Activated T-cell treated with anti-CD3 and anti-CD28 coated beads for 24 hours (primary cell): ENCODE measurements around the gene ARHGEF39.
"Not testable (repeated sequence)": the region's sequence is repeated elsewhere in the genome, so short reads cannot be mapped to it uniquely, and the experiment has no call there.

Experiments used
- DNase-seq: peaks from one replicate; pipeline ENCODE4 v3.0.0-alpha.2; 2020; ENCODE audit warnings: low read depth

The ARHGEF39 gene

GRCh38 chr9:35650341-35651158 is 14.4 kb downstream of the ARHGEF39 start, which contains the start of gene SIT1:
Gene SIT1, minus strand, starts transcription at chr9:35650931. Its CDS starts 78 bp downstream, at chr9:35650853.
- DNase-seq: no peak

DNA sequence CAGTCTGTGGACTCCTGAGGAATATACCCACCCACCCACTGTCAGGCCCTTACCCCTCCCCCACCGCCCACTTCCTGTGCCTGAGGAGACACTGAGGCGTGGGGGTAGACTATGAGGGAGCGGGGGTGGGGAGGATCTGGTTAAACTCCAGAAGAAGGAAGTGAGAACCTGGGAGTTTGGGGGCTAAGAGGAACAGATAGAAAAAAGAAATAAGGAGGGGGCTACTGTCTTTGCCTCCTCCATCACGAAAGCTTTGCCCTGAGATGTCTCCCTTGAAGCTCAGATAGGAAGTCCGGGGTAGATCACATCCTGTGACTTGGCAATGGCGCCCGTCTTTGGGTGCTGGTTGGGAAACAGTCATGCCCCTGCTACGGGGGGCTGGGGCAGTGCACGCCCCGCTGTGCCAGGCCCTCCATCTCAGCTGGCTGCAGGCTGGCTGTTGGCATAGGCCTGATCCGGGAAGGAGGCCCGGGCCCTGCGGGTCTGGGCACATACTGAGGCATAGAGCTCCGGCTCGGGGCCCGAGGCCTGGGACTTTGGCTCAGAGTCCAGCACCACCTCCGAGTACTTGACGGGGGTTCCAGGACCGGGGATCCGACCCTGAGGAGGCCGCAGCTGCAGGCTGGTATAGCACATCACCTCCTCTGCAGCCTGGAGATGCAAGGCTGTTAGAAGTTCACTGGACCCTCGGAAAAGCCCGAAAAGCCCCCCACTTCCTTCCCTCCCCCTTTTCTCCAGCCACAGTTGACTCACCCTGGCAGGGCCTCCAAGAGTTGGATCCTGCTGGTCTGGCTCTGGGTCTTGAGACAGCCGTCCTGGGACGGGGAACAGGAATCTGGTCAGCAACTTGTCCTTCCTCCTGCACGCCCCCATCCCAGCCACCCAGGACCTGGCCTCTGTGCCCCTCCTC is 15.3 kb downstream of the ARHGEF39 start:
- DNase-seq: no peak

GRCh38 chr9:35646533-35647265 is 18.3 kb downstream of the ARHGEF39 start:
- DNase-seq: peak; percentile 87

DNA sequence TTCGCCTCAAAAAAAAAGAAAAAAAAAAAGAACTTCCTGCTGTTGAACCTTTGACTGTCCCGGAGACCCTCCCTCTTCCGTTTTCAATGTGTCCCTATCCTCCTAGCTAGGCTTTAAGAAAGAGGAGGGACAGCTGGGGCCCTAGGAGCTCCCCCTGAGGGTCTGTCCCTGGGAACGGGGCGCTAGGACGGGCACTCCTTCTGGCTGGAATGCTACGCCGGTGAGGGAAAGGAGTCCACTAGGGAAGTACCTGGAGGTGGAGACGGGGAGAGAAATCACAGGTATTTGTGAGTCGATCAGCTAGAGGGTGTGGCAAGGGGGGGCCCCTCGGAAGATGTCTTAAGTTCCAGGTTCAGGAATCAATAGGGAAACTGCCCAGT is 18.9 kb downstream of the ARHGEF39 start:
- no peak for DNase-seq

DNA sequence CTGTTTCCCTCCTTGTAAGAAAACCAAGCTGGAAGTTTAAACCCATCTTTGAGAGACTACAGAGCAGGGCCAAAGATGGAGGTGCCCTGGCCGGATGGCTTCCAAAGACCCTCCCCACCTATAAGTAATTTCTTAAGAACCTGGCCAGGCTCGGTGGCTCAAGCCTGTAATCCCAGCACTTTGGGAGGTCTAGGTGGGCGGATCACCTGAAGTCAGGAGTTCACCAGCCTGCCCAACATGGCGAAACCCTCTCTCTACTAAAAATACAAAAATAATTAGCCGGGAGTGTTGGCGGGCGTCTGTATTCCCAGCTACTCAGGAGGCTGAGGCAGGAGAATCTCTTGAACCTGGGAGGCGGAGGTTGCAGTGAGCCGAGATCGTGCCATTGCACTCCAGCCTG is 19.3 kb downstream of the ARHGEF39 start:
- DNase-seq: not testable (repeated sequence)

GRCh38 chr9:35643046-35643445 is 21.9 kb downstream of the ARHGEF39 start:
- DNase-seq: no peak

DNA sequence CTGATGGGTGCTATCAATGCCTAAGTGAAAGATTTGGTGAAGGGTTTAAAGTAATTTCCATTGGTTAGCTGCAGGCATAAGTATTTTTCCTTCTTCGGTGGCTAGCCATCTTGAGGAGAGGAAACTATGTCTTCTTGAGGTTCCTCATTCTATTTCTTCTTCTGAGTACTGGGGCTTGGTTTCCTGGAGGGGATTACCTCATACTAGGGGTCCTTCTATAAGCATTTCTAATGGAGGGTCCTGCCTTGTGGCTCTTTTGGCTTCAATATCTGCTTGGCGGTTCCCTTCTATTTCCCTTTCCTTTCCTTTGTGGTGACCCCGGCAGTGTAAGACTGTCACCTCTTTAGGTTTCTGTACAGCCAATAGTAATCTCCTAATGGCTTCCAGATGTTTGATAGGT is 23.5 kb downstream of the ARHGEF39 start:
- not testable (repeated sequence) for DNase-seq

DNA sequence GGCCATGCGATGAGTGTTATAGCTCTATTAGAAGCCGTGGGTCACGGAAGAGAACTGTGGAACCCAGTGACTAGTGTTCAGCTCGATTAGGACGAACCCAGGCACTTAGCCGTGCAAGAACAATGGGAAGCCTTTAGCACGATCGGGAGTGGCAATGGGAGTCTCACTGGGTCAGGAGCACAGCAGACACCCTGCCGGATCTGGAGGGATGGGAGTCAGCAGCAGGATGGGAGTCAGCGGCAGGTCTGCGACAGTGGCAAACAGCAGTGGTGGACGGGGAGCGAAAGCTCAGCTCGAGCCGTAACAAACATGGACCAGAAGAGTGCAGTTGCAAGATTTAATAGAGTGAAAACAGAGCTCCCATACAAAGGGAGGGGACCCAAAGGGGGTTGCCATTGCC is 24.6 kb downstream of the ARHGEF39 start:
- DNase-seq: not testable (repeated sequence)

DNA sequence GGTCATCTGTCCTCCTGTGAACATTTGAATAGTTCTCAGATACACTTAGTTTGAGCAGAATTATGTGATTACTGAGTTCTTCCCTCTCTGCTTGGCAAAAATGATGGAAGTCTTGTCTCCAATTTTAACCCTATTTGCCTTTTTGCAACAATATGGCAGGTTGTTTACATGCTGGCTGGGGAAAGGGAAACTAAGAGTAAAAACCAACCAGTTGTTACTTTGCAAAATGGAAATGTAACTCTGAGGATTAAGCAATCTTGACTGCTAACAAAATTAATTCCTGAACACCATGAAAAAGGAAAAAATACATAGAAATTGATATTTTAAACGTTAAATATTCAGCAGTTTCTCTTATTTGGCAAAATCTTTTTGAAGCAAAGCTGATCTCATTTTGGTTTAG is 25.4 kb downstream of the ARHGEF39 start:
- DNase-seq: no peak

GRCh38 chr9:35639225-35639624 is 25.8 kb downstream of the ARHGEF39 start:
- not testable (repeated sequence) for DNase-seq

DNA sequence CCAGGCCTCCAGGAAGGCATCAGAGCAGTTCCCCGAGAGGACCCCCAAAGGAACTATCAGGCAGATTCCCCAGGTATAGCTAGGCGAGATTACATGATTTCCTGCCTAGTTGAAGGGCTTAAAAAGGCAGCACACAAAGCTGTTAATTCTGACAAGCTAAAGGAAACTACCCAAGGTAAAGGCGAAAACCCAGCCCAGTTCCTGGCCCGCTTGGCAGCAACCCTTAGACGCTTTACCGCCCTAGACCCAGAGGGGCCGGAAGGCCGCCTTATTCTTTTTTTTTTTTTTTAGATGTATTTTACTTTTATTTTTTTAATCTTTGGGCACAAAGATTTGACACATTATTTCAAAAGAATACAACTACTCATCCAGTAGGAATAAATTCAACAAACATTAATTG is 26.2 kb downstream of the ARHGEF39 start:
- DNase-seq: not testable (repeated sequence)

- DNase-seq: not testable (repeated sequence)
Measured at GRCh38 chr9:35637427-35637955, 27.5 kb downstream of the ARHGEF39 start.

- DNase-seq: not testable (repeated sequence)
Measured at GRCh38 chr9:35636877-35637246, 28.1 kb downstream of the ARHGEF39 start.

- no peak for DNase-seq
Measured at GRCh38 chr9:35636135-35636876, 28.7 kb downstream of the ARHGEF39 start.

DNA sequence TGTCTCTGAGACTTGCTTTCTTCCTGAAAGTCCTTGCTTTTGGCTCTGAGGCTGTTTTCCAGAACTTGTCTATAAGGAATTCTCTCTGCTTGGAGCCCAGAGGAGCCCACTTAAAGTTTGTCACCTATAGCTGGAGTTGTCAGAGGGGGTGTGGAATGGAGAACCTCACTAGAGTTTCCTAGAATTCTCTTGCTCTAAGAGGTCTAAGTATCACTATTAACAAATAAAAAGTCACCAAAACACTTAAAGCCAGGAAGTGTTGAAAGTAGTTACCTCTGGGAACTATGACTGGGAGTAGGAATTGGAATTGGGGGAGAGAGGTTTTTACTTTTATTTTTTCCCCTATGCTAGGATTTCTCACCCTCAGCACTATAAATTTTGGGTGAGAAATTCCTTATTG is 29.3 kb downstream of the ARHGEF39 start:
- no peak for DNase-seq

- DNase-seq: no peak
Measured at GRCh38 chr9:35629597-35629996, 35.4 kb downstream of the ARHGEF39 start.

DNA sequence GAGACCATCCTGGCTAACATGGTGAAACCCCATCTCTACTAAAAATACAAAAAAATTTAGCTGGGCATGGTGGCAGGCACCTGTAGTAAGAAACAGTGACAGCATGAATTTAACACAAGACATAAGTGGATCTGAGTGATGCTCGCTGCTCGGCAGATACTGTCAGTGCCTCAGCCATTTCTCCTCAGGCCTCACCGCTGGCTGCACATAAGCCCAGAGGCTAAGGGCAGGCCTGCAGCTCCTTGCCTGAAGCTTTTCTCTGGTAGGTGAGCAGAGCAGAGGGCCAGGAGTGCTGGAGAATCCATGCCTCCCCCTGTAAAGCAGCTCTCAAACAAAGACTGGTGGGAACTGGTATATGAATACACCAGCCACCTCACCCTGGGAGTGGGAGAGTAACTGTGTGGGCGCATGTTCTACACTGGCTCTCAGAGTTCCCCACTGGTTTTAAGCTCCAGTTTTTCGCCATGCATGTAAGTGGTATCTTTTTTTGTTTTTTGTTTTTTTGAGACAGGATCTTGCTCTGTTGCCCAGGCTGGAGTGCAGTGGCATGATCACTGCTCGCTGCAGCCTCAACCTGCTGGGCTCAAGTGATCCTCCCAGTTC is 36.5 kb downstream of the ARHGEF39 start:
- no peak for DNase-seq

GRCh38 chr9:35627575-35627974 is 37.4 kb downstream of the ARHGEF39 start:
- DNase-seq: no peak

- no peak for DNase-seq
Measured at GRCh38 chr9:35619800-35620158, 45.2 kb downstream of the ARHGEF39 start.

- DNase-seq: no peak
Measured at GRCh38 chr9:35618854-35619799, 45.9 kb downstream of the ARHGEF39 start.
